Colonic mucosa (tissue), 4 donors: Measurements from ENCODE around the gene SYK. TPM values are rescaled to one million over a fixed set of nuclear protein-coding genes. Genes with fewer than 3 reads are reported as not detected.

ENCODE experiments used
- DNase-seq: peaks from one replicate; pipeline ENCODE4 v3.0.0-alpha.2; 2020
- H3K27ac ChIP-seq: fragments of 200-600 bp; one replicate; pipeline ENCODE4 v1.8.0; 2021
- H3K27me3 ChIP-seq: fragments of 200-600 bp; one replicate; pipeline ENCODE4 v1.8.0; 2021
- H3K36me3 ChIP-seq: fragments of 200-600 bp; one replicate; pipeline ENCODE4 v1.8.0; 2021
- H3K4me1 ChIP-seq: fragments of 200-600 bp; one replicate; pipeline ENCODE4 v1.8.0; 2021; ENCODE audit warnings: mild to moderate bottlenecking
- H3K4me3 ChIP-seq: fragments of 200-600 bp; one replicate; pipeline ENCODE4 v1.8.0; 2021
- H3K9ac ChIP-seq, 2 donors: one replicate each; pipeline ENCODE4 v1.7.0; 2013; ENCODE audit warnings: control low read depth in 2 of 2, low read depth in 2 of 2, low read length in 2 of 2
- H3K9me3 ChIP-seq: fragments of 200-600 bp; one replicate; pipeline ENCODE4 v1.8.0; 2021
- intact Hi-C: fragments of 100-400 bp; cut with DNase I; formaldehyde crosslinking; loops from one replicate; pipeline ENCODE4 v1.14.1; 2022
- total RNA-seq, 2 donors: library from RNA; stranded (reverse); fragmentation: NEBNext Ultra II Directional in 1 of 2; extraction: Animal tissue kit (Norgen Biotek cat#: 25700) in 1 of 2; gene quantifications; one replicate each; pipeline ENCODE4 v1.2.1, GENCODE V29; 2021
- TF ChIP-seq, protein P1 (sequence below): fragments of 200-600 bp; IDR thresholded peaks from one replicate; pipeline ENCODE4 v1.8.0; 2022; ENCODE audit warnings: antibody characterized with exemption, mild to moderate bottlenecking
- donor health status: healthy.
- donor health status: DM: no; HTN: no; CAD: no.
- donor health status: DM: no; HTN: no; CAD: no.

Gene SYK
- total RNA-seq, 2 donors from 2014 or later: 58.1 to 92.6 TPM

DNA sequence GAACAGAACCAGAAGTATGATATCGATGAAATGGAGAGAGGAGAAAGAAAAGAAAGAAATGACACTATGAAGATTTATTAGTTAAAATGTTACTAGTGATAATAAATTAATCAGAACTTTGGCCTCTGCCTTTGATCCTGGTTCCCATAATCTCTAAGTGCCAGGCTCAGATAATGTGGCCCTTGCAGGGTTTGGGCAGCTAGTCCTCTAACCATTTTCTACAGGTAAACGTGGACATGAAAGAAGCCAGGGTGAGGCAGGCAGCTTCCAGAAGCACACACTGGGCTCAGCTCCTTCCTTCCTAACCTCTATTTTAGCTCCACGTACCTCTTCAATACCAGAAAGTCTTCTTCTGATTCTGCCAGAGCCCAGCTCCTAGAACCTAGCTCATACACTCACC is 30.6 kb downstream of the SYK start:
- no peak for DNase-seq
- TF ChIP-seq, protein P1, sequence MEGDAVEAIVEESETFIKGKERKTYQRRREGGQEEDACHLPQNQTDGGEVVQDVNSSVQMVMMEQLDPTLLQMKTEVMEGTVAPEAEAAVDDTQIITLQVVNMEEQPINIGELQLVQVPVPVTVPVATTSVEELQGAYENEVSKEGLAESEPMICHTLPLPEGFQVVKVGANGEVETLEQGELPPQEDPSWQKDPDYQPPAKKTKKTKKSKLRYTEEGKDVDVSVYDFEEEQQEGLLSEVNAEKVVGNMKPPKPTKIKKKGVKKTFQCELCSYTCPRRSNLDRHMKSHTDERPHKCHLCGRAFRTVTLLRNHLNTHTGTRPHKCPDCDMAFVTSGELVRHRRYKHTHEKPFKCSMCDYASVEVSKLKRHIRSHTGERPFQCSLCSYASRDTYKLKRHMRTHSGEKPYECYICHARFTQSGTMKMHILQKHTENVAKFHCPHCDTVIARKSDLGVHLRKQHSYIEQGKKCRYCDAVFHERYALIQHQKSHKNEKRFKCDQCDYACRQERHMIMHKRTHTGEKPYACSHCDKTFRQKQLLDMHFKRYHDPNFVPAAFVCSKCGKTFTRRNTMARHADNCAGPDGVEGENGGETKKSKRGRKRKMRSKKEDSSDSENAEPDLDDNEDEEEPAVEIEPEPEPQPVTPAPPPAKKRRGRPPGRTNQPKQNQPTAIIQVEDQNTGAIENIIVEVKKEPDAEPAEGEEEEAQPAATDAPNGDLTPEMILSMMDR: no peak
- Histone ChIP-seq H3K27ac (no peak overlapping the region), H3K9ac (no peak overlapping the region), H3K9me3 (no peaks in the 10 kb centered on the region), H3K27me3 (no peaks in the 10 kb centered on the region), H3K4me1 (no peaks in the 10 kb centered on the region), H3K36me3 (no peaks in the 10 kb centered on the region), H3K4me3 (no peak overlapping the region)
- intact Hi-C loops: no loop called here

DNA sequence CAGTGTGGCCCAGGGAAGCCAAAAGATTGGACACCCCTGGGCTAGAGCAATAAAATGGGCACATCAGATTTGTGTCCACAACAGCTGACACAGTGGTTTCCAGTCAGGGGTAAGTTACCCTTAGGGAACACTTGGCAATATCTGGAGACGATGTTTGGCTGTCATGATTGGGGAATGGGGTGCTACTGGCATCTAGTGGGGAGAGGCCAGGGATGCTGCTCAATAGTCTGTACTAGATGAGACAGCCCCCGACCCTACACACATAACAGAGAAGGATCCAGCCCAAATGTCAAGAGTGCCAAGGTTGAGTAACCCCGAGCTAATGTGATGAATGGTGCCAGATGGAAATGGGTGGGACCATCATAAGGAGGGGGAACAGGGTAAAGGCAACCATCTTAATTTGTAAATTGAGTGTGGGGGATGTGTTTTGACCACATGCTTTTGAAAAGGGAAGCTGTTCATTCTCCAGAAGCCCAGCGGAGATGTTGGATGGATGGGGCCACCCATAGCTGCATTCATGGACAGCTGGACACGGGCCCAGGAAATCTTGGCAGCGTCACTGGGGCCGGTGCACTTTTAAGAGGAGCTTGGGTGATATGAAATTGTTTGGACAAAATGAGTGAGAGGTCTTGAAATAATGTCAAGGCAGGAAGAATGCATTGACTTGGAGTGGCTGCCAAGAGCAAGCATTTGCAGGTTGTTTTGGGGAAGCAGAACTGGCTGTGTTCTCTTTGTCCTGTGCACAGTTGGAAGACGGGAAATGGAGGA is 33.4 kb downstream of the SYK start:
- H3K36me3 ChIP-seq: no peaks in the 10 kb centered on the region
- H3K4me3 ChIP-seq: no peak overlapping the region
- no peak for DNase-seq
- H3K4me1 ChIP-seq: no peaks in the 10 kb centered on the region
- intact Hi-C loops: no loop called here
- no peaks in the 10 kb centered on the region for H3K9me3 ChIP-seq
- H3K27me3 ChIP-seq: no peaks in the 10 kb centered on the region
- H3K27ac ChIP-seq: no peak overlapping the region
- H3K9ac ChIP-seq: no peak overlapping the region
- TF ChIP-seq, protein P1: no peak

DNA sequence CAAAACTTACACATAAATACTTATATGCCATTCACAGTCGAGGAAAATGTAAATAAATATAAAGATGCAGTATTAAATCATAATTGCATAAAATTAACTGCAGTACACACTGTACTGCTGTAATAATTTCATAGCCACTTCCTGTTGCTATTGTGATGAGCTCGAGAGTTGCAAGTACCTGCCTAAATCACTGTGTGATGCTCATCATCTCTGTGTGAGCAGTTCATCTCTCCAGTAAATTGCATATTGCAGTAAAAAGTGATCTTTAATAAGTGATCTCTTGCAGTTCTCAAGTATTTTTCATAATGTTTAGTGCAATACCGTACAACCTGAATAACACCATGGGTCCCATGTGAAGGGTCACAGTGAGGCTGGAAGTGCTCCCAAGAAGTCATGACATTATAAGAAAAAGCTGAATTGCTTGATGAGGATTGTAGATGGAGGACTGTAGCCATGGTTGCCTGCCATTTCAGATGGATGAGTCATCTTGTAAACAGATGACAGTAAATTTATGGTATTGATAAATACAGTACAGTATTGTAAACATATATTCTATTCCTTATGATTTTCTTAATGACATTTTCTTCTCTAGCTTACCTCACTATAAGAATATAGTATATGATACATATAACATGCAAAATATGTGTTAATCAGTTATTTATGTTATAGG is 34.9 kb downstream of the SYK start:
- Histone ChIP-seq H3K36me3 (no peaks in the 10 kb centered on the region), H3K9me3 (no peaks in the 10 kb centered on the region), H3K4me3 (no peak overlapping the region), H3K9ac (no peak overlapping the region), H3K27me3 (no peaks in the 10 kb centered on the region), H3K4me1 (no peaks in the 10 kb centered on the region), H3K27ac (no peak overlapping the region)
- TF ChIP-seq, protein P1: no peak
- intact Hi-C loops: no loop called here
- DNase-seq: no peak

DNA sequence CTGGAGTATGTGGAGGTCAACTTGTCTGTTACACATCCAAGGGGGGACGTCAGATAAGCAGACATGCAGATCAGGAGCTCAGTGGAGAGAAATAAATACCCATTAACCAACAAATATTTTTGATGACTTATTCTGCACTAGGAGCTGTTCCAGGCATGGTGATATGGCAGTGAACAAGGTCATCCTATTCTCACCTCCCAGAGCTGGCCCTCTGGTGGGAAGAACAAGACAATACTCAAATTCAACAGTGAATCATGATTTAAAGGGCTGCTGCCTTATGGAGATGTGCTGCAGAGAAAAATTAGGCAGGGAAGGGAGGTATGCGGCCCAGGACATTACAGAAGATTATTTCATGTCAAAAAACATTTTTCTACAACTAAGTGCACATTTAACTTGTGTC is 36.5 kb downstream of the SYK start:
- Histone ChIP-seq H3K27ac (no peak overlapping the region), H3K9ac (no peak overlapping the region), H3K4me1 (no peaks in the 10 kb centered on the region), H3K9me3 (no peaks in the 10 kb centered on the region), H3K4me3 (no peak overlapping the region), H3K36me3 (no peaks in the 10 kb centered on the region), H3K27me3 (no peaks in the 10 kb centered on the region)
- no peak for DNase-seq
- TF ChIP-seq, protein P1: no peak
- intact Hi-C loops: no loop called here

DNA sequence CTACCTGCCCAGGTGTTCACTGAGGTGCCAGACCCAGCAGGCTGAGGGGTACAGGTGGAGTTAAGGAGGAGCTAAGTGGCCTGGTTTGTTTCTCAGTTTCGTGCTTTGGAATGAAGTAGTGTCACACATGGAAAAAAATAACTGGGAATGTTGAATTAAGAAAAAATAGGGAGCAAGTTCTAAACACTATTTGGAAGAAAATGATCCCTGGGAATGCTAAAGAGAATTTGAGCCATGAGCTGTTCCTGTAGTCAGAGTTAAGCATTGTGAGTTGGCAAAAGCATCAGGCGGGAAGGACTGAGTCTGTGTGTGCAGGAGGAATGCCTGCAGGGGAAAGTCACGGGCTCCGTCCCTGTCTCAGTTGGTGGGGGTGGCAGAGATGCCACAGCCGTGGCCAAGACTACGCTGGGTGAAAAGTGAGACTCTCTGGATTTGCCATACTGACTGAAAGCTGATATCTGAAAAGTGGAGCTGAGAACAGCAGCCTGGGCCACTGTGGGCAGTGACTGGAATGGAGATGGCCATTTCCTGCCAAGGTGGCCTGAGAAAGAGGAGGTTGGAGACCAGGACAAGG is 37.0 kb downstream of the SYK start:
- no peak for DNase-seq
- Histone ChIP-seq H3K27ac (no peak overlapping the region), H3K27me3 (no peaks in the 10 kb centered on the region), H3K9ac (no peak overlapping the region), H3K4me3 (no peak overlapping the region), H3K4me1 (no peaks in the 10 kb centered on the region), H3K9me3 (no peaks in the 10 kb centered on the region), H3K36me3 (no peaks in the 10 kb centered on the region)
- TF ChIP-seq, protein P1: no peak
- intact Hi-C loops: no loop called here
